ENCODE data around the gene WEE1. TPM values are rescaled to one million over a fixed set of nuclear protein-coding genes. Genes with fewer than 3 reads are reported as not detected.

The WEE1 gene
- total and polyA plus RNA-seq, 11 donors, result 14.5 to 89.2 (median 51.3) TPM

DNA sequence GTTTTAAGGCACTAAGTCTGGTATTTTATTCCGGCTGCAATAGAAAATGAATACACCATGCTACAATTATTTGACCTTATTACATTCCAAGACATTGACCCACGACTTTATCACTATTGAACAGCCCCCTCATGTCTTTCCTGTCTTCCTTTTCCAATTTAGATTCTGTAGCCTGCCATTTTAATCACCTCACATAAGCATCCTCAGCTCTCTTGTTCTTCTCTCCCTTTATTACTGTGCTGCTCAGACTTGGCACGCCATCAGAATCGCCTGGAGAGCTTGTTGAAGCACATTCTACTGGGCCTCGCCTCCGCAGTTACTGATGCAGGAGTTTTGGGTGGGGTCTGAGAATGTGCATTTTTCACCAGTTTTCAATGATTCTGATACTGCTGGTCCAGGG lies 51.7 kb downstream of the WEE1 start:
- ATAC-seq, result no peak
- 54 to 65% (median 59%) methylated on average over 6 of the region's 6 CpGs for WGBS, 4 donors

DNA sequence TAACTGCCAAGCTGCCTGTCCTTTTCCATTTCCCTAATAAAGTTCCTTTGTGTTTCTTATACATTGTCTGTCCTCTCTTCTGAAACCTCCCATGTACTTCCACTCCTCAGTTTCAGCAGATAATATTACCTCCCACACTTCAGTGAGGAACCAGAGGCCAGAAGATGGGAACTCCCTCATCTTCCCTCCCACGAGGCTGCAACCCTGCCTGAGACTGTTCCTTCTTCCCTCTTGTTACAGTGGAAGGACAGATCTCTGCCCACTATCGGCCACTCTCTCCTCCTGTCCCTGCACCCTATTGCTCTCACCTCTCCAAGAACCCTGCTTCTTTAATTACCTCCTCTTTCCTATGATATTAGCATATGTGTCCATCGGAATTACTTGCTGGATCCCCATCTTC lies 52.3 kb downstream of the WEE1 start:
- Histone ChIP-seq H3K27ac (peak overlapping the region in 4 of 12 donors; percentile 2 to 60 (median 33)), H3K9me3 (no peaks in the 10 kb centered on the region)
- intact Hi-C loops (cut with DNase I), result loop anchor here in 1 of 10 donors (5.0 kb wide), 1 partner anchor 122 kb away; no protein-coding TSS in a partner anchor

More for the DNA sequence above, 51.7 kb downstream of the WEE1 start:
- Histone ChIP-seq H3K27ac (peak overlapping the region in 2 of 12 donors; percentile 27 to 60), H3K4me3 (no peak overlapping the region), H3K36me3 (no peaks in the 10 kb centered on the region), H3K9me3 (no peaks in the 10 kb centered on the region), H3K27me3 (no peaks in the 10 kb centered on the region), H3K4me1 (peaks cover 0 to 29% (median 15%) of the 10 kb centered on the region in 12 donors)
- DNase-seq, result peak in 1 of 5 donors; percentile 43
- TF ChIP-seq, protein P1, sequence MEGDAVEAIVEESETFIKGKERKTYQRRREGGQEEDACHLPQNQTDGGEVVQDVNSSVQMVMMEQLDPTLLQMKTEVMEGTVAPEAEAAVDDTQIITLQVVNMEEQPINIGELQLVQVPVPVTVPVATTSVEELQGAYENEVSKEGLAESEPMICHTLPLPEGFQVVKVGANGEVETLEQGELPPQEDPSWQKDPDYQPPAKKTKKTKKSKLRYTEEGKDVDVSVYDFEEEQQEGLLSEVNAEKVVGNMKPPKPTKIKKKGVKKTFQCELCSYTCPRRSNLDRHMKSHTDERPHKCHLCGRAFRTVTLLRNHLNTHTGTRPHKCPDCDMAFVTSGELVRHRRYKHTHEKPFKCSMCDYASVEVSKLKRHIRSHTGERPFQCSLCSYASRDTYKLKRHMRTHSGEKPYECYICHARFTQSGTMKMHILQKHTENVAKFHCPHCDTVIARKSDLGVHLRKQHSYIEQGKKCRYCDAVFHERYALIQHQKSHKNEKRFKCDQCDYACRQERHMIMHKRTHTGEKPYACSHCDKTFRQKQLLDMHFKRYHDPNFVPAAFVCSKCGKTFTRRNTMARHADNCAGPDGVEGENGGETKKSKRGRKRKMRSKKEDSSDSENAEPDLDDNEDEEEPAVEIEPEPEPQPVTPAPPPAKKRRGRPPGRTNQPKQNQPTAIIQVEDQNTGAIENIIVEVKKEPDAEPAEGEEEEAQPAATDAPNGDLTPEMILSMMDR (IDR thresholded peaks at IDR 0.05), result no peak
- TF ChIP-seq POLR2A (IDR thresholded peaks at IDR 0.05), result no peak
- intact Hi-C loops (cut with DNase I), result loop anchor here in 1 of 10 donors (5.0 kb wide), 1 partner anchor 122 kb away; no protein-coding TSS in a partner anchor

DNA sequence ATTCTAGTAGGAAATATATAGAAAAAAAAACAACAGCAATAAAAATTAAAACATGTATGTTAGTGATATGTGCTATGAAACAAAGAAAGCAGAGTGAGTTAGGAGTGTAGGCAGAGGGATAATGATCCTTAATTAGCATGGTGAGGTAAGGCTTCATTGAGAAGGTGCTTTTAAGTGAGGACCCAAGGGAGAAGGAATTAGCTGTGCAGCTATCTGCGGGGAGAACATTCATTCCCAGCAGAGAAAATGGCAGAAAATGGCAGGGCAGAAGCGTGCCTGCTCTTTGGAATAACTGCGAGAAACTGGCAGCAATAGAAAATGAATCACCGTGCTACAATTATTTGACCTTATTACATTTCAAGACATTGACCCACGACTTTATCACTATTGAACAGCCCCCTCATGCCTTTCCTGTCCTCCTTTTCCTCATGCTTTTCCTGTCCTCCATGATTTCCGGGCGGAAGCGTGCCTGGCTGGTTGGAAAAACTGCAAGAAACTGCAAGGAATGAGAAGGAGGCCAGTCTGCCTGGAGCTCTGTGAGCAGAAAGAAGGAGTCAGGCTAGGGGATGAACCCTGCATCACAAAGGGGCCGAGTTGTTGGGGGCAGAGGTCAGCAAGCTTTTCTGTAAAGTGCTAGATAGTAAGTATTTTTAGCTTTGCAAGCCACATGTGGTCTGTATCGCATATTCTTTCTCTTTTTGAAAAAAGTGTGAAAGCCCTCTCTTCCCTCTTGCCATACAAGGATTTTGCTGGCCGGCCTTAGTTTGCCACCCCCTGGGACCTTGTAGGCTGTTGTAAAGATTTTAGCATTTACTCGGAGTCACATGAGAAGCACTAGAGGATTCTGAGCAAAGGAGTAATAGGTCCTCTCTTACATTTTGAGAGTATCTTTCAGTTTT lies 53.3 kb downstream of the WEE1 start:
- no peaks in the 10 kb centered on the region for H3K36me3 ChIP-seq
- H3K27me3 ChIP-seq, result no peaks in the 10 kb centered on the region
- 47 to 59% (median 54%) methylated on average over 12 of the region's 12 CpGs for WGBS, 4 donors
- peak; percentile 37 to 83 (median 46) for ATAC-seq
- no peak overlapping the region for H3K4me3 ChIP-seq
- H3K4me1 ChIP-seq, result peaks cover 0 to 29% (median 15%) of the 10 kb centered on the region in 12 donors
- DNase-seq, result peak in 4 of 5 donors; percentile 26 to 43 (median 38)
- TF ChIP-seq, protein P1 (IDR thresholded peaks at IDR 0.05), result no peak
- TF ChIP-seq POLR2A (IDR thresholded peaks at IDR 0.05), result no peak
- intact Hi-C loops (cut with DNase I), result loop anchor here in 1 of 10 donors (5.0 kb wide), 1 partner anchor 121 kb away; no protein-coding TSS in a partner anchor
- no peaks in the 10 kb centered on the region for H3K9me3 ChIP-seq
- H3K27ac ChIP-seq, result peak overlapping the region in 9 of 12 donors; percentile 1 to 60 (median 39)

More for the DNA sequence above, 52.3 kb downstream of the WEE1 start:
- H3K4me1 ChIP-seq, result peaks cover 0 to 29% (median 15%) of the 10 kb centered on the region in 12 donors
- ATAC-seq, result peak in 2 of 4 donors; percentile 13 to 38
- H3K4me3 ChIP-seq, result no peak overlapping the region
- no peak for TF ChIP-seq POLR2A (IDR thresholded peaks at IDR 0.05)
- TF ChIP-seq, protein P1 (IDR thresholded peaks at IDR 0.05), result no peak
- WGBS, 4 donors, result 52 to 65% (median 58%) methylated on average over 3 of the region's 3 CpGs
- no peaks in the 10 kb centered on the region for H3K27me3 ChIP-seq
- H3K36me3 ChIP-seq, result no peaks in the 10 kb centered on the region
- no peak for DNase-seq

DNA sequence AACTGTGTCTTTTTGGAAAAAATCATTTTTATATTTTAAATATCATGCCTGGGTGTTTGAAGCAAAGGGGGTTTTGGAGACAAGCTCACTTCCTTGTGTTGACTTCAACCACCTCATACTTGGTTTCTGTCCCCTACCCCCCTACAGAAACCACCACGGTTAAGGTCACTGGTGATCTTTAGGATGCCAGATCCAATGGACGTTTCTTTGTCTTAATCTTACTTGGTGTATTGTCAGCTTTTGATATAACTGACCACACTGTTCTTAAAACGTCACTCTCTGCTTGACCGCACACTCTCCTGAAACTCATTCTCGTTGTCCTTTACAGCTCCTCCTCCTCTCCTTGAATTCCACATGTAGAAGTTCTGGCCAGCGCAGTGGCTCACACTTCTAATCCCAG lies 55.6 kb downstream of the WEE1 start:
- no peak overlapping the region for H3K4me3 ChIP-seq
- H3K9me3 ChIP-seq, result peaks cover 0 to 5% (median 0%) of the 10 kb centered on the region in 12 donors
- no peak overlapping the region for H3K27ac ChIP-seq
- WGBS, 4 donors, result 92 to 96% (median 93%) methylated on average over 6 of the region's 6 CpGs
- ATAC-seq (no peak), DNase-seq (no peak)
- no peak for TF ChIP-seq POLR2A (IDR thresholded peaks at IDR 0.05)
- TF ChIP-seq, protein P1 (IDR thresholded peaks at IDR 0.05), result no peak
- peaks cover 0 to 30% (median 15%) of the 10 kb centered on the region in 12 donors for H3K4me1 ChIP-seq
- no peaks in the 10 kb centered on the region for H3K36me3 ChIP-seq
- H3K27me3 ChIP-seq, result no peaks in the 10 kb centered on the region
- intact Hi-C loops (cut with DNase I), result loop anchor here in 1 of 10 donors (5.0 kb wide), 1 partner anchor 118 kb away; no protein-coding TSS in a partner anchor

Measured in heart left ventricle (tissue), 16 donors.